NCI-H526 (cell line): ENCODE measurements around the gene TTC7B.

ENCODE experiments used
- DNase-seq, 2 experiments: peaks; one replicate each; lab custom pipeline; 2025; lab: John Stamatoyannopoulos, UW

Gene TTC7B

GRCh38 chr14:90648421-90648820 is 167.8 kb downstream of the TTC7B start:
- DNase-seq, result no peak

DNA sequence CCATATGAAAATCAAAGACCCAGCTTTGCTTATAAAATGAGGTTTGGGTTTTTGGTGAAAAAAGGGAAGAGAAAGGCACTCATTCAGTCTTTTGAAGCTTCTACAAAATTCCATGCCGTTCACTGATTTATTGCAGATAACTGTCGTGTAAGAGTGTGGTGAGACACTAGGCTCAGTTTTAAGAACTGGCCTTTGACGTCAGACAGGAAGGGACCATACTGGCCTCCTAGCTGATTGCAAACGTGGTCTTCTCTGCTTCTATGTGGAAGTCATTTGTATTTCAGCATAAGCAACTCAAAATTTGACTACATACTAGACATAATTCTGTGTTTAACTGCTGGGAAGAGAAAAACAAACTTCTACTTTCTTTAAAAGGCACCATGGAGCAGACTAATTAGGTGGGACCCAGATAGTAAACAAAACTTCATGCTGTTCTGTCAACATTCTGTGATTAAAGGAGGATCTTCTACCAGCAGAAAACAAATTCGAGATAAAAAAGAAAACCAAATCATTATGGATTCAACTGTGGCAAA is 168.7 kb downstream of the TTC7B start:
- DNase-seq, result no peak

DNA sequence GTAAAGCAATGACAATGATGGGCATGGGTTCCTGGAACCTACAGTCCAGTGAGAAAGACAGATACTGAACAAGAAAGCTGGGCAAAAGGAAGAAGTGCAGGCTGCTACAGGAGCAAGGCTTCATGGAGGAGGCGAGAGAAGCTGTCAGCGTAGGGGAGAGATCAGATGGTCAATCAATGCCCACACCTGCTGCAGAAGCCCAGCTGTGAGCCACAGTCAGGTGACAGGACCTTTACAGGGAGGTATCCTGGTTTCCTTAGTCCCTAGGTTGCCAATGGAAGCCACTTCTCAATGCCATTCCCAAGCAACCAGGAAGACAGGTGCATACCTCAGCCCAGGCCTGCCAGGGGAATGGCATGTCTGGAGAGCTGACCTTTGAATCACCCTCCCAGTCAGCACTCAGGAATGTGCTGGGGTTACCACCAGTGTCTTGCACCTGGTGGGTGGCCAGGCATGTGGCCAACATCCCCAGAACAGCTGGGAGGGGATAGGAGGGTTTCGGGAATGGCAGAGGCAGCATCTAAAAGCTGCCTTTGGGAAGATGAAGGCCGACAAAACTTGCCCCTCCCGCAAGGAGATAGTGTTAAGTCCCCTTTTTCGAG is 170.3 kb downstream of the TTC7B start:
- no peak for DNase-seq

GRCh38 chr14:90644882-90645281 is 171.3 kb downstream of the TTC7B start:
- DNase-seq, result no peak

DNA sequence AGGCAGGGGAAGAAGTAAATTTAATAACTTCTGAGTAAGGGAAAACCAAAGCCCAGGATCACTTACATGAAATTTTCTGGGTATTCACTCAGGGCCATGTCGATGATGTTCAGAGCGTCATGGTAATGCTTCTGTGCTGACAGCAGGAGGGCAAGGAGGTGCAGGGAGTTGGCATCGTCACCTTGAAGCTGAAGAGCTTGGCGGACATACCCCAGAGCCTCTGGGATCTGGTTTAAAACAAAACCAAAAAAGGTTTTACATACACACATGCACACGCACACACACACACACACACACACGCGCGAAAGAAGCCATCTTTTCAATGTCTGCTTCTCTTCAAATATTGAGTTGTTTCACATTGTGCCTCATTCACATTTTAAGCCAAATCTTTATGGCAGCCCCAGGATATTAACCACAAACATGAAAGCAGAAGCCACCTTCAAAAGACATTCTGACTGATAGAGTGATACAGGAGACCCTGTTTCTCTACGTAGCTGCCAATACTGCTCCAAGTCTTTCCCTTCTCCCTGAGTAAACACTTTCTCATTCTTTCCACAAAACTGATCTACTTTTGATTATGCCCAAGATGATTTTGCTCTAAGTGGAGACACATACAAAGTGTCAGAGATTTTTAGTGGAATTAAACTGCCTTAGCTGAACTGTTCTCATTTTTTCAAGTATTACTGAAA is 172.1 kb downstream of the TTC7B start:
- no peak for DNase-seq

DNA sequence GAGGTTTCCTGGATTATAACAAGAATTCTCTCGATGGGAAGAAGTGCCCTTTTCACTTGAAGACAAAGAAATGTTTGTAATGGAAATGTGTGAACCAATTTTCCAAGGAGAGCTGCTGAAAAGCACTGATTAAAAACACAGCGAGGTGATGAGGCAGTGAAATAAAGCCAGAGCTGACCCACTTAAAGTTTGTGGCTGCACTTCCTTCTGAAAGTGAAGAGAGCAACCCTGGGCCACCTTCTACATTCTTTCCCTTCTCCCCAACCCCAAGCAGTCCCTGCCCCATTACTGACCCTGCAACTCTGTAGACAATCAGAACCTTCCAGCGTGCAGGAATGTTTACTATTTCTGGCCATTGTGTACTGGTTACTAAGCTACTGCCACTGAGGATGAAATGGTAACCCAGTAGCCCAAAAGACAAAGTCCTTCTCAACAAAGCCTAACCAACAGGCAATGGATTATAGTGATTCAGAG is 173.9 kb downstream of the TTC7B start:
- DNase-seq, result no peak

DNA sequence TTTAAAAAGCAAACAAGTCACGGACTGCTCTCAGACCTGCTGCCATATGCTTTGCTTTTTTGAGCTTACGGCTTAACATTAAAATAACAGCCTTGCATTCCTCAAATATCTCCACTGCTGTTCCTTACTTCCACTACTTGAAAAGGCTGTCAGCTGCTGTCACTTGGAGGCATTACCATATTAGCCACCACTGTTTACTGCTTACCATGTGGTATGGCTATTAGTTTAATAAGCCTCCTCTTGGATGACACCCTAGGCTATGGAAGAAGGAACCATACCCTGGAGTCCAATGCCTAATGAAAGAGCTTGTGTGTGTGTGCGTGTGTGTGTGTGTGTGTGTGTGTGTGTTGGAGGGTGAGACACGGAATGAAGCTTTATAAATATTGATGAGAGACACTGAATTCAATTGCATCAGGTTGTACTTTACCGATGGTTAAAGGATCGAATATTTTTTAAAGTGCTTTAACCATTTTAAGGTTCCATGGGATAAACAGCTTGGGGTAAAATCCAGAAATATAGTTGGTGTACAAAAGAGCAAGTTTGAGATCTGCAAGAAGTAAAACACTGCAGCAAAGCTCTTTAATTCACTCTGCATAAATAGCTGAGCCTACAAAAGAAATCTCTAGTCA is 174.5 kb downstream of the TTC7B start:
- DNase-seq, result no peak

GRCh38 chr14:90641168-90641567 is 175.1 kb downstream of the TTC7B start:
- no peak for DNase-seq

DNA sequence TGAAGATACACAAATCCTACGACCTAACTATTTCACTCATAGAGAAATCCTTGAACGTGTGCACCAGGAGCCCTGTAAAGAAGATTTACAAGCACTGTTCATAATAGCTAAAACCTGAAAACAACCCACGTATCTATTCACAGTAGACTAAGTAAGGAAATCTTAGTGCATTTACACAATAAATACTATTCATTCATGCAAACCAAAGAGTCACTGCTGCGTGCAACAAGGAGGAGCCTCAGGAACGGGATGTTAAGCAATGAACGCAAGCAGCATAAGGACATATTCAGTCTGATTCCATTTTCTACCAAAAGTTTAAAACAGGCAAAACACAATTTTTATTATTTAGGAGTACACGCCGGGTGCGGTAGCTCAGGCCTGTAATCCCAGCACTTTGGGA is 176.6 kb downstream of the TTC7B start:
- no peak for DNase-seq

DNA sequence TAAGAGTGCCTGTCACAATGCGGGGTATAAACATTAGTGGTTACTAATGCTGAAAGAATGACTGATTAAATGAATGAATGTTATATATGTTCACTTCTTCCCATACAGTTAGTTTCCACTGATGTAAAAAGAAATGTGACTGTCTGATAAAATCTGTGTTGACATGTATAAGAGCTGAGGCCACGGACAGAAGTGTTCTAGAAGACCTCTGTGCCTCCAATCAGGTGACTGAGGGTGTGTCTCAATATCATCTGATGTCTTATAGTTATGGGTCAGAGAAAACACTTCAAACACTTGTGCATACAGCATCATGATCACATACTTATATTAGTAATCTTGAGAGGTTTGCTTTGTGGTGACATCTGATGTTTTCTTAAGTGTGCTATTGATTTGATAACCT is 183.4 kb downstream of the TTC7B start:
- no peak for DNase-seq

- DNase-seq, result no peak
These were observed 183.8 kb downstream of the TTC7B start for GRCh38 chr14:90632451-90632850.

DNA sequence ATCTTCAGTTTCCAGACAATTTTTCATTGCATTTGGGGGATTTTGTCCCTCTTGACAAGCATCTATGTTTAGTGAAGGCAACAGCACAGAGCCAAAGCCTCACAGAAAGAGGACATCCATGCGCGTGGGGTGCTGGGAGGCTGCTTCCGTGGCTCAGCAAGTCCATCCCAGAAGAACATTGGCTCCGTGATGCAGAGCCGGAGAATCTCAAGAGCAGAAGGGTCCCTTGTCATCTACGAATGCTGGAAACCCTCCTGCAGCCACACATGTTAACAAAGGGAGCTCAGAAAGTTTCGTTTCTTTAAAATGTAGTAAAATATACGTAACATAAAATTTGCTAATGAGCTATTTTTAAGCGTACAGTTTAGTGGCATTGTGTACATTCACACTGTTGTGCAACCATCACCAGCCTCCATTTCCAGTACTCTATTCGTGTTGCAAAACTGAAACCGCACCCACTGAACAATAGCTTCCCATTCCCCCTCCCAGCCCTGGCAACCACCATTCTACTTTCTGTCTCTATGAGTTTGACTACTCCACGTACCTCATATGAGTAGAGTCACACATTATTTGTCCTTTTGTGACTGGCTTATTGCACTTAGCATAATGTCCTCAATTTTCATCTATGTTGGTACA is 185.9 kb downstream of the TTC7B start:
- DNase-seq, result no peak

GRCh38 chr14:90629471-90629870 is 186.8 kb downstream of the TTC7B start:
- no peak for DNase-seq

DNA sequence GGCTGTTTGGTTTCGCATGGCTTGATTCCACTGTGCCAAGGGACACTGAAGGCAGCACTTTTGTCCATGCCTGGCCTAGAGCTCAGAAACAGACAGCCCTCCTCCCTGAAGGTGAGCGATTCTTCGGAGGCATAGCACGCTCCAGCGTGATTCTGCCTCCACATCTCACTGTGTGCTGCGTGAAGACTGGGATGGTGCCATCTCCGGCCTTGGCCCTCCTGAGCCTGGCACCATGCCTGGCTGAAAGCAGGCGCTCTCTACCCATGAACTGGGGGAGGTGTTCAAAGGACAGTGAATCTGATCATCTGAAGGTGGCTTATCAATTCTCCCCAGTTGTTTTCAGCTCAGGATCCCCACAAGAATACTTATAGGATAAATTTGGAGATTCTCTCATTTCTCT is 187.4 kb downstream of the TTC7B start:
- no peak for DNase-seq

DNA sequence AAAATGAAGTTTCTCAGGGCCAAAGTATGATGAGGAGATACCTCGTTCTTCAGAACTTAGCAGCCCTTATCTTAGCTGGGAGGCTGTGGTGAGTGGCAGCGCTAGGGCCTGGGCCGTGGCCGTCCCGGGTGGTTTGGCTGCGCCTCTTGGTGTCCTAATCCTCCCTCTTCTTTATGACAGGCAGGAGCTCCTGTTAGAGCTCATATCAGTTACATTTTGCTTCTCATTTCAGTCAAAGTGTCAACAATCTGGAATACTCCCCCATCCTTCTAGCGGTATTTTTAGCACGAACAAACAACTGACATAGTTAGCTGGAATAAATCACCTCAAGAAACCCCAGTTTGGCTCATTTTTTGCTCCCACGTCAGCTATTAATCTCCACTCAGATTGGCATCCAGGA is 188.8 kb downstream of the TTC7B start:
- no peak for DNase-seq

GRCh38 chr14:90626550-90626949 is 189.7 kb downstream of the TTC7B start:
- DNase-seq, result no peak

DNA sequence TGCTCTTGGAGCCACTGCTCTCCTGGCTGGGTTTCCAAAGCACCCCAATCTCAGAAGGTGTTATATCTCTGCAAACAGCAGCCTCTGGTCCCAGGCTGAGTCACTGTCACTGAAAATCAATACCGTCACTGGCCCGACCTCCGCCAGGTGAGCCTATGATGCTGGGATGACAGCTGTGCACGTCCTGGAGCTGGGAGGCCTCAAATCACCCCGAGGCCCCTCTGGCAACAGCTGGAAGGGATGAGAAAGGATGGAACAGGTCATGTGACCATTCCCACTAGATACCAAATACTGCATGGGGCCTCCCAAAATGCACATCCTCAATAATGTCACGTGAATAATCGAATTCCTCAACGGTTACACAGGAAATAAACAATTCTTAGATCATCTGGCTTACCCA is 190.8 kb downstream of the TTC7B start:
- no peak for DNase-seq

DNA sequence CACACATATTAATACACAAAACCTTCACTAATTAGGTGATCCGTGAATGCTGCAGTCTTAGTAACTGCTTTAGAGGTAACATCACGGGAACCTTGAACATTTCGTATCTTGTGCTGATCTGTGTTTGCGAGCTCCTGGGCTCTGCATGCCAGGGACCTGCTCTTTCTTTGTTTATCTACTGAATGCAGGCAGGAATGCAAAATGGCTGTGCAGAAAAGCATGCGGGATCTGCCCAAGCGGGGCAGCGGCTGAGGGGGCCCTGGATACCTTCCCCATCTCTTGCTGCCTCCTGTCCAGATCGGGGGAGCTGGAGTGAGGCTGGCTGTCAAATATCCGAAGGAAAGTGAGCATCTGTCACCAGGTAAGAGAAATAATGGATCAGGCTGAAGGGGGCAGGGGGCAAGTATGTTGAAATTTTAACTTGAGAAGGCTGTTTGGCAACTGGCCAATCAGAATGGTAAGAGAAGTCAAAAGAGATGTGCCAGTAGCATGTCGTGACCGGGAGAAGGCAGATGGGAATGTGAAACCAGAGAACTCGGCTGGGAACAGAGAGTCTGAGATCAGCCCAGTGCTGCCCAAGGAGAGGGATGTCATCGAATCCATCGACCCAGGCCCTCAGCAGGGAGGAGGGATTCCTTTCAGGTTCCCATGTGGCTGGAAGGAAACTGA is 191.4 kb downstream of the TTC7B start:
- no peak for DNase-seq

DNA sequence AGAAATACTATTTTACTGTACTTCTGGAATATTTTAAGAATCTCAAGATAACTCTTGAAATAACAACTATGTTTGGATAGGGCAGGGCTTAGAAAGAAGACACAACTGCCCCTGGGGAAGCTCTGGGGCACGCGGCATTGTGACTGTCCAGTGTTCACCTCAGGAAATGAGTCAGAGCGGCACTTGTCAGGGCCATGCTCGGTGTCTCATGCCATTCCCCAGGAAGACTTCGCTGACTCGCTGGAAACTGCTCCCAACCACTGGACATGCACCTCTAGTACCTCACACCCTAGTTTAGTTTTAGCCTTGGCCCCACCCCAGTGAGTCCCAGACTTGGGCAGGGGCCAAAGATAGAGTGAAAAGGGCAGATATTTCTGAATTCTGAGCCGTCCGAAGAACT is 192.0 kb downstream of the TTC7B start:
- DNase-seq, result no peak

- no peak for DNase-seq
These were observed 195.0 kb downstream of the TTC7B start for GRCh38 chr14:90621201-90621600.

- DNase-seq, result no peak
These were observed 195.6 kb downstream of the TTC7B start for GRCh38 chr14:90620568-90621077.

GRCh38 chr14:90619911-90620310 is 196.3 kb downstream of the TTC7B start:
- no peak for DNase-seq
